Hypothalamus (tissue), 51 donors: ENCODE measurements around the gene GPR18.
"Not testable (repeated sequence)": the region's sequence is repeated elsewhere in the genome, so short reads cannot be mapped to it uniquely, and the experiment has no call there.

Source experiments
- DNase-seq, 51 donors: peaks; one replicate each; lab custom pipeline; 2025; lab: John Stamatoyannopoulos, UW

Gene GPR18

DNA sequence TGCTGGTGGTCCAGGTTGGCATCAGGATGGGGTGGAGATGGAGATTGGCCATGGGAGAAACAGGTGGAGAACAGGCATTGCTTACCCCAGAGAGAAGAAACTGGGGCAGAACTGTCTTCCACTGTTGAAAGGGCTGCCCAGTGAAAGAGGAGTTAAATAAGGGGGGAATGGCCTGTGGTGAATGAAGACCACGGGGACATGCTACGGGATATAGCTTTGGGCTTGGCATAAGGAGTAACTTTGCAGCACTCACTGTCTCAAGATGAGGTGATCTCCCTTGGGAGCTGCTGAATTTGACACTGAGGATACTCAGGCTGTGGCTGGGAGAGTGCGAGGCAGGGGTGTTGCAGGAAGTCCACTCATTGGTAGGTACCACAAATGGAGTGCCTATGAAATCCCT lies 10.6 kb upstream of the GPR18 start:
- no peak for DNase-seq

- DNase-seq: no peak
Measured at GRCh38 chr13:99267927-99268326, 9.7 kb upstream of the GPR18 start.

DNA sequence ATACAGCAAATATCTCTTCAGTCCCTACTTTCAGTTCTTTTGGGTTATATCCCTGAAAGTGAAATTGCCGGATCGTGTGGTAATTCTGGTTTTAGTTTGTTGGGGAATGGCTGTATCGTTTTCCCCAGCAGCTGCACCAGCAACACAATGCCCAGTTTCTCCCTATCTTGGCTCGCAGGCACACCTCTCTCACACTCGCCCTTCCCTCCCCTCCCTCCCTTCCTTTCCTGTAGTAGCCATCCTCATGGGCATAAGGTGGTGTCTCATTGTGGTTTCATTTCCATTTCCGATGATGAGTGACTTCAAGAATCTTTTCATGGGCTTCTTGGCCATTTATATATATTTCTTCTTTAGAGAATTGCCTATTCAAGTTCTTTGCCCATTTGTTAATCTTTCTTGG lies 8.6 kb upstream of the GPR18 start:
- no peak for DNase-seq

DNA sequence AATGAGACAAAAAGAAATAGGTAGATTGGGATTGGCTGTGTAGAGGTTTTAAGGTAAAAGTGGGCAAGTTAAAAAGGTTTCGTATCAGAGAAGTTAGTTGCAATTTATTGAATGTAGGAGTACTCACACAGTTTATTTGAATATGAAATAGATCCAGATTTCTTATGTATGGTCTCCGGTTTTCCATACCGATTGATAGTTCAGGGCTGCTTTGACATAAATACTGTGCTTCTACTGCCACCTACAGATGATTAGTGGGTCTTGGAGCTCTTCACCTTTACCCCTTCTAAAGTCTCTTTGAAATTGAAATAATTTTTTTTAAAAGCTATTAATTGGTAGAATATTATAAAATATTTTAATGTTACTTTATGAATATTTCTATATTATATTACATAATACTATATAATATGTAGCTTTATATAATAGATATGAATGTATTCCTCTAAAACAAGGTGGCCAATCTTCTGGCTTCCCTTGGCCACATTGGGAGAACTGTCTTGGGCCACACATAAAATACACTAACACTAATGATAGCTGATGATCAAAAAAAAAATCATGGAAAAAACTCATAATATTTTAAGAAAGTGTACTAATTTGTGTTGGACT lies 7.7 kb upstream of the GPR18 start:
- DNase-seq: peak in 1 of 51 donors; percentile 32

DNA sequence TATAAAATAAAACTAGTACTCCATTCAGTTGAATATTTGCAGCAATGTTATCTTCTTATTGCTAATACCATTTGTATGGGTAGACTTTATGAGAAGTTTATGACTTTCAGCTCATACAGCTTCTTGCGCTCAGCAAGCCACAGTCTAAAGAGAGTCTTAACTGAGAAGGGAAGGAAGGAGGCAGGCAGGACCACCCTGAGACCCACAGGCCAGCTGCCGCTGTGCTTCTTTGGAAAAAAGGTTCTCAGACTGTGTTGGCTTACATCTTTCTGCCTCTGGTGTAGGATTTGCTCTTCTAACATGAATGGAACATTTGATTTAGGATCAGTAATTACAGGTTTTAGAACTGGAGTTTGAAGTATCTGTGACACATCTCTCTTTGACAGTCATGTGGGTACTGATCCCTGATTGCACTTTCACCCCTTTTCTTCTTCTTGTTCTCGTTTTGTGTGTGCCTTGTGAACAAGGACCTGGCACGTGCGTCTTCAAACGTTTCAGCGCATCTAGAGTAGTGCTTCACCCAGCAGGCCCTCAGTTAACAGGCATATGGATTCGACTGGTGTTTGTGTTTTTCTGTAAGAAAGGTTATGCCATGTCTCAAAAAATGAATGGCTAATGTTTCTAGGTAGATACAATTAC lies 7.1 kb upstream of the GPR18 start:
- no peak for DNase-seq

- no peak for DNase-seq
Measured at GRCh38 chr13:99264051-99264450, 5.9 kb upstream of the GPR18 start.

DNA sequence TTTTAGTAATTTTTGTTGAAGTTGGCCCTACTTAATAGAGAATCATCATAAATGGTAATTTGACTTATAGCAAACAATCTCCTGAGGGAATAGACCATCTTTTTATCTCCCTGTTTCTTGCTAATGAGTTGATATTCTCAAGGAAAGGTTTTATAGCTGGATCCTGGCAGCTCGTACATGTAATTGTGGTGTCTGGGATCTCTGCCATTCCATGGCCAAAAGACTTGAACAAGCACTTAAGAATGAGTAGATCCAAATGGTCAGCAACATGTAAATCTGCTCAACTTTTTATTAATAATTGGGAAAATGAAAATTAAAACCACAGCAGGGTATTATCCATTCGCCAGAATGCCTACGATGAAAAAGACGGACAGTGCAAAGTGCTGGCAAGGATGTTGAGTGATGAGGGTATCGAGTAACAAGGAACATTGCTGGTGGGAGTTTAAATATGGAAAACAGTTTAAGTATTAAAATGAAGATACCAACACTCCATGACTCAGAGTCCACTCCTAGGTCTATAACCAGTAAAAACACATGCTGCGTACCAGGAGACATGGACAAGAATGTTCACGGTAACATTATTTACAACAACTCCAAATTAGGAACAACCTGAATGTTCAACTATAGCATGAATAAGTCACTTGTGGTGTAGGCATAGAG lies 5.1 kb upstream of the GPR18 start:
- DNase-seq: no peak

DNA sequence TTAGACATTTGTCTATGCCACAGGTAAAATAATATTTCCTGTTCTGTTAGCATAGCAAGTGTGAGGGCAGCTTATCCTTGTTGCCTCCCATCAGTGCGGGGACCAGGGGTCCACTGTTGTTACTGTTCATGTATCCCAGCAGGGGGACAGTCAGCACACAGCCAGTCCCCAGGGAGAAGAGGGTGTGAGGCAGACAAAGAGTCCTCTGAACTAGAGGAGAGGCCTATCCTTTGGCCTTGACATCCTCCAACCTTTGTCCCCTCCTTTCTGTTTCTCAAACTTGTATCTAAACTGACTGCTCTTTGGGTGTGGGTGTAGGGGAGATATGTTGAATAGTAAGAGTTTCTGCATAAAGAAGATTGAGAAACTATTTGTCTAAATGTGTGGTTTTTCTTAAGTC lies 2.9 kb upstream of the GPR18 start:
- DNase-seq: no peak

GRCh38 chr13:99260216-99260615 lies 2.0 kb upstream of the GPR18 start:
- DNase-seq: no peak

DNA sequence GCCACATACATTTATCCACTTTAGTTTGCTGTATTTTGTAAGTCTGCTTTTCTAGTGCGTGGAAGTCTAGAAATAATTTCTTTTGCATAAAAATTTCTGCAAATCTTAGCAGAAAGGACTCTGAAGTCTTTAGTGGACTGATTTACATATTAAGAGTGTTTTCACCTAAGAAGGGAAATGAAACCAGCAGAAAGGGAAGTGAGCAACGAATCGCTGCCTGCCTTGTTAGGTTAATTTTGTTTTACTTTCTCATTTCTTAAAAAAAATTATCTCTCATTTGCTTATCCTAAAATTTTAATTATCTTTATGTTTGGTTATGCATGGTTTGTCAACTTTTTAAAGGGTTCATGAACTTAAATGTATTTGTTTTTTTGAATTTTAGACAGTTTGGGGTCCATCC lies 767 bp upstream of the GPR18 start:
- no peak for DNase-seq

DNA sequence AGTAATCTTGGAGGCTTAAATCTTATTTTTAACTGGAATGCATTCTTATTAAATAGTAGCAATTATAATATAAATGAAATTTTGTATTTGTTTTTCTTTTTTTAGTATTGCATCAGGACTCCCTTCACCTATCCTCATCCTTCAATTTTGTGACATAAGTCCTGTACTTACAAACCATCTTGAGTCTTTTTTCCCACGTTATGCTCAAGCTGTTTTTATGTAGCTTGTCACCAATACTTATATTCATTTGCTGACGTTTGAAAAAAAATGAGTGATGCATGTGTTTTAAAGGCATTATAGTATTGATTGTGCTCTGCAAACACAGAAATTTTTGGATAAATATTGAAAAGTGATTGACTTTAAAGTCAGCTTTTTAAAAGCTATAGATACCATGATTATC lies 888 bp downstream of the GPR18 start:
- DNase-seq: no peak

- no peak for DNase-seq
Measured at GRCh38 chr13:99256709-99257108, 1.5 kb downstream of the GPR18 start.

GRCh38 chr13:99256283-99256682 lies 1.9 kb downstream of the GPR18 start:
- DNase-seq: no peak

GRCh38 chr13:99255271-99255670 lies 2.9 kb downstream of the GPR18 start:
- no peak for DNase-seq

GRCh38 chr13:99254830-99255229 lies 3.3 kb downstream of the GPR18 start:
- no peak for DNase-seq

DNA sequence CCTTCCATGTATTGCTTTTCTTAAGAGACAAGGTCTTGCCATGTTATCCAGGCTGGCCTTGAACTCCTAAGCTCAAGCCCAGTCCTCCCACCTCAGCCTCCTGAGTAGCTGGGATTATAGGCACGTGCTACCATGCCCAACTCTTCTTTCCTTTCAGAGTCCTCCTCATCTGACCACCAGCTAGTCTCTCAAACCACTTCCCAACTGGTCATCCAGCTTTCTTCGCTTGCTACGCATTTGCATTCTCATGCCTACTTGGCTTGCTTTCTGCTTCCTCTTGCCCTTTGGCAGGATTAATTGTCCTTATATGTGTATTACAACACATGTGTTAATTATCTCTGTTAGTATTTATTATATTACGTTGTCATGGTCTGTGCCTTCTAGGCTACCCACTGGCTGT lies 6.3 kb downstream of the GPR18 start:
- no peak for DNase-seq

DNA sequence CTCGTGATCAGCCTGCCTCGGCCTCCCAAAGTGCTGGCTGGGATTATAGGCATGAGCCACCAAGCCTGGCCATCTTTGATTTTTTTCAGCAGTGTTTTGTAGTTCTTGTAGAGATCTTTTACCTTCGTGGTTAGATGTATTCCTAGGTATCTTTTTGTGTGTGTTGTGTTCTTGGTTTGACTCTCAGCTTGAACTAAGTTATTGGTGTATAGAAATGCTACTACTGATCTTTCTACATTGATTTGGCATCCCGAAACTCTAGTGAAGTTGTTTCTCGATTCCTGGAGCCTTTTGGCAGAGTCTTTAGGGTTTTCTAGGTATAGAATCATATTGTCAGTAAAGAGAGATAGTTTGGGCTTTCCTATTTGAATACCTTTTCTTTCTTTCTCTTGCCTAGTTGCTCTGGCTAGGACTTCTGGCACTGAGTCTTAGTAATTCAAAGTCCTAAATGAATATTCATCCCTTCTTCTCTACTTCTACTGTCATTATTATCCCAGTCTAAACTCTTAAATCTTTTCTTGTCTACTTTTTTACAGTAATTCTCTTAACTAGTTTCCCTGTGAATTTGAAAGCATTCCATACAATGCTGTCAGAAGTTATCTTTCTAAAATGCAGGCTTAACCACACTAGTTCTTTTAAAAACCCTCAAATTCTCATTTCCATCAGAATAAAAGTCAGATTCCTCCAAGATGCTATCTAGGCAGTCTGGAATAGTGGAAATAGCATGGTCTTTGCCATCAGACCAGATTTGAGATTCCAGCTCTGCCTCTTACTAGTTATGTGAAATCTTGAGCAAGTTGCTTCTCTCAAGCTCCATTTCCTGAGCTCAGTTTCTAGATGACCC lies 7.0 kb downstream of the GPR18 start:
- no peak for DNase-seq

DNA sequence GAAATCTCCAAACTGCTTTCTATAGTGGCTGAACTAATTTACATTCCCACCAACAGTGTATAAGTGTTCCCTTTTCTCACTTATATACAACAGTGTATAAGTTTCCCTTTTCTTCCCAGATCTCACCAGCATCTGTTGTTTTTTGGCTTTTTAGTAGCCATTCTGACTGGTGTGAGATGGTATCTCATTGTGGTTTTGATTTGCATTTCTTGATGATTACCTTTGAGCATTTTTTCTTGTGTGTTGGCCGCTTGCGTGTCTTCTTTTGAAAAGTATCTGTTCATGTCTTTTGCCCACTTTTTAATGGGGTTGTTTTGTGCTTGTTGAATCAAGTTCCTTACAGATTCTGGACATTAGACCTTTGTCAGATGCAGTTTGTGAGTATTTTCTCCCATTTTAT lies 8.6 kb downstream of the GPR18 start:
- DNase-seq: not testable (repeated sequence)

- not testable (repeated sequence) for DNase-seq
Measured at GRCh38 chr13:99249178-99249577, 9.0 kb downstream of the GPR18 start.

GRCh38 chr13:99246100-99246499 lies 12.1 kb downstream of the GPR18 start:
- DNase-seq: no peak

- DNase-seq: peak in 9 of 51 donors; percentile 4 to 17 (median 8)
Measured at GRCh38 chr13:99237981-99238662, 20.1 kb downstream of the GPR18 start.
